ENCODE results near the gene IL1F10. TPM values are rescaled to one million over a fixed set of nuclear protein-coding genes. Genes with fewer than 3 reads are reported as not detected.

The IL1F10 gene
- total RNA-seq, 1 experiment from 2014 or later: not detected

GRCh38 chr2:113124181-113124961 lies 56.6 kb downstream of the IL1F10 start:
- no peak overlapping the region for H3K27ac Mint-ChIP-seq
- TF ChIP-seq CTCF (conservative IDR thresholded peaks at IDR 0.05): no peak
- no peaks in the 10 kb centered on the region for H3K27me3 ChIP-seq (ENCODE audit: insufficient read depth, low read length)

More at GRCh38 chr2:113124181-113124961, 56.6 kb downstream of the IL1F10 start:
- Histone ChIP-seq H2BK12ac (ENCODE audit: insufficient read length, low read depth, low read length) (no peak overlapping the region), H3T11ph (ENCODE audit: low read length) (no peak overlapping the region), H3K14ac (ENCODE audit: insufficient read depth, low read length) (no peak overlapping the region; the same call in 1 of the 2 replicates), H3K23me2 (ENCODE audit: insufficient read length, low read depth, low read length, poor library complexity, severe bottlenecking) (no peaks in the 10 kb centered on the region), H4K5ac (ENCODE audit: insufficient read length, low read depth, low read length) (no peak overlapping the region), H2AFZ (ENCODE audit: low read length) (no peak overlapping the region), H4K8ac (replicated peaks; ENCODE audit: insufficient read length, low read depth, low read length) (no peak overlapping the region), H3K56ac (ENCODE audit: insufficient read length, low read depth, low read length) (no peak overlapping the region), H3K18ac (ENCODE audit: insufficient read length, low read depth, low read length) (no peak overlapping the region), H3K4me2 (ENCODE audit: insufficient read depth, insufficient read length, low read length) (no peak overlapping the region), H2BK120ac (ENCODE audit: low read depth, low read length, poor library complexity, severe bottlenecking) (no peak overlapping the region), H2AK5ac (ENCODE audit: insufficient read length, low read length) (no peak overlapping the region), H3K23ac (ENCODE audit: insufficient read length, low read depth, low read length) (no peak overlapping the region), H4K20me1 (ENCODE audit: control insufficient read depth, insufficient read depth, insufficient read length) (no peaks in the 10 kb centered on the region), H4K91ac (ENCODE audit: insufficient read length, low read depth, low read length) (no peak overlapping the region), H3K79me2 (ENCODE audit: insufficient read depth, low read length) (no peaks in the 10 kb centered on the region), H3K79me1 (ENCODE audit: insufficient read depth, low read depth, low read length, poor library complexity, severe bottlenecking) (no peaks in the 10 kb centered on the region), H3K4ac (ENCODE audit: low read depth, low read length) (no peak overlapping the region), H3K9me3 (ENCODE audit: control insufficient read depth, low read depth, low read length) (no peaks in the 10 kb centered on the region), H2BK15ac (ENCODE audit: low read depth, low read length) (no peak overlapping the region), H2BK20ac (ENCODE audit: low read depth, low read length, poor library complexity, severe bottlenecking) (no peak overlapping the region), H3K27ac (ENCODE audit: insufficient read length, low read depth, low read length) (no peak overlapping the region), H2BK5ac (ENCODE audit: insufficient read length, low read length) (no peak overlapping the region), H3K4me1 (ENCODE audit: insufficient read depth, low read length) (no peaks in the 10 kb centered on the region), H3K9ac (ENCODE audit: extremely low read depth, insufficient read length, low read length) (no peak overlapping the region)
- Mint-ChIP-seq H3K27me3 (ENCODE audit: low read depth) (peaks cover 24% of the 10 kb centered on the region), H3K9me3 (no peaks in the 10 kb centered on the region), H3K36me3 (ENCODE audit: insufficient read depth in 1 of 3, low read depth in 3 of 3) (no peaks in the 10 kb centered on the region), H3K4me3 (no peak overlapping the region), H3K4me1 (no peaks in the 10 kb centered on the region)
- DNase-seq: no peak
- WGBS (ENCODE audit: extremely low coverage, insufficient read length, low lambda C conversion rate): no CpG with 5 or more reads among the region's 12 CpGs

Other genes starting within 250 kb of the IL1F10 start
- gene IL1B, start 231.2 kb upstream of the IL1F10 start, total RNA-seq (2021): not detected in 2 replicates
- 0.55 TPM in 1 of 2 replicates, not detected in the other for gene IL37, start 156.8 kb upstream of the IL1F10 start, total RNA-seq (2021)
- gene IL36G, start 90.0 kb upstream of the IL1F10 start, total RNA-seq (2021): not detected in 2 replicates
- gene IL36A, start 62.5 kb upstream of the IL1F10 start, total RNA-seq (2021): not detected in 2 replicates
- not detected in 2 replicates for gene IL36B, start 15.1 kb upstream of the IL1F10 start, total RNA-seq (2021)
- gene IL36RN, start 8.8 kb upstream of the IL1F10 start, total RNA-seq (2021): not detected in 2 replicates
- not detected in 2 replicates for gene IL1RN, start 59.6 kb downstream of the IL1F10 start, total RNA-seq (2021)
- gene PSD4, start 106.0 kb downstream of the IL1F10 start, total RNA-seq (2021): 1.0 and 1.5 TPM in 2 replicates
- gene PAX8, start 211.0 kb downstream of the IL1F10 start, total RNA-seq (2021): not detected in 2 replicates